Pancreas (tissue), 10 donors: Measurements from ENCODE around the gene LPAR1. TPM values are rescaled to one million over a fixed set of nuclear protein-coding genes. Genes with fewer than 3 reads are reported as not detected.
A peak's percentile ranks its signal among the peaks of the same experiment; 100 is the strongest.

Experiments
- ATAC-seq, 4 donors: fragments of 200-7000 bp; cut with Tn5 transposase; one replicate each; pipeline versions ENCODE4 v1.8.0 to v1.9.1; 2020; ENCODE audit warnings: mild to moderate bottlenecking in 4 of 4, moderate library complexity in 4 of 4
- DNase-seq, 6 donors: peaks; one replicate each; pipeline ENCODE4 v3.0.0-alpha.2; 2020
- FAIRE-seq: peaks from 2 replicates; lab custom pipeline; 2012; peaks lifted over from hg19 to GRCh38; lab: Jason Lieb, UNC
- H3K27ac ChIP-seq, 4 donors: fragments of 200-600 bp; sonication (generic); 1 replicate in 3 of 4; 2 replicates in 1 of 4; pipeline versions ENCODE4 v1.5.0 to v1.8.0; 2020
- H3K27me3 ChIP-seq, 4 donors: fragments of 200-600 bp; one replicate each; pipeline ENCODE4 v1.8.0; 2021
- H3K36me3 ChIP-seq, 3 donors: fragments of 200-600 bp; sonication (generic) in 1 of 3; one replicate each; pipeline versions ENCODE4 v1.5.0 to v1.8.0; 2020 to 2021
- H3K4me1 ChIP-seq, 3 donors: fragments of 200-600 bp; one replicate each; pipeline ENCODE4 v1.8.0; 2021
- H3K4me3 ChIP-seq, 4 donors: fragments of 200-600 bp; sonication (generic) in 2 of 4; one replicate each; pipeline versions ENCODE4 v1.5.0 to v1.8.0; 2020 to 2021
- H3K9me3 ChIP-seq, 4 donors: fragments of 200-600 bp; one replicate each; pipeline ENCODE4 v1.8.0; 2021
- WGBS, 2 donors: extraction: QIAGEN DNeasy Blood & Tissue Kit; methylation state at CpG; one replicate each; pipeline ENCODE4 v1.1.7; 2013; 5-methylcytosine and 5-hydroxymethylcytosine counted together
- intact Hi-C, 3 donors: fragments of 100-400 bp; cut with DNase I; formaldehyde crosslinking; loops; one replicate each; pipeline versions ENCODE4 v1.11.1 to v1.14.2; 2022
- polyA plus RNA-seq, 2 donors: library from polyadenylated mRNA; stranded (reverse); fragments of 200-250 nt; gene quantifications; one replicate each; pipeline ENCODE4 v1.2.3, GENCODE V29; 2013
- total RNA-seq, 6 donors: library from RNA; stranded (reverse); fragmentation: NEBNext Ultra II Directional in 4 of 6; extraction: Animal tissue kit (Norgen Biotek cat#: 25700) in 4 of 6; gene quantifications; one replicate each; pipeline versions ENCODE4 v1.2.1 to v1.2.4, GENCODE V29; 2021 to 2023
- TF ChIP-seq, protein P1 (sequence below), 4 donors: fragments of 200-600 bp; sonication (generic) in 3 of 4; IDR thresholded peaks; one replicate each; pipeline versions ENCODE4 v1.5.0 to v1.8.0; 2021; ENCODE audit warnings: antibody characterized with exemption in 4 of 4
- donor health status: healthy with polysubstance abuse.
- donor health status: DM: no; HTN: no; CAD: no; lungs with moderate emphysema.
- donor health status: DM: no; HTN: no; CAD: no.
- donor health status: control.
- donor health status: control.
- donor health status: Bipolar disorder and iron deficiency.
- donor health status: DM: yes; HTN: yes; CAD: no.
- donor health status: DM: no; HTN: no; CAD: no.
- donor health status: DM: no; HTN: no; CAD: no.
- donor health status: DM: yes; HTN: yes; CAD: no.

Gene LPAR1
- total and polyA plus RNA-seq, 8 donors, result 3.8 to 11.4 (median 5.2) TPM

DNA sequence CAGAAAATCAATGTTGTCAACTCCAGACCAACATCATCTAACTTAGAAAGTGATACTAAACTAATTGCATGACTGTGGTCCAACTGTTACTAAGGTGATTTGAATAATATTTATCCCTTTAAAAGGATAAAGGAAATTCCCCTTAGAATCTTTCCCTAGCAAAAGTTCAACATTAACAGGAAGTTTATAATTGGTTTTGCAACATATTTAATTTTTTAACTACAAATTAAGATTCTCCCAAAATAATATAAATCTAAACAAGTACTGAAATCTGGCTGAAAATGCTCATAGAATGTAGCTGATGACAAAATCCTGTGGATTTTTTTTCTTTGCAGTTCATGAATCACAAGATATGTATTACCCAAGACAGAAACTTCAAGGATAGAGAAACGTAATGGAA, 151.4 kb downstream of the LPAR1 start:
- Histone ChIP-seq H3K4me3 (no peak overlapping the region), H3K36me3 (no peaks in the 10 kb centered on the region), H3K27ac (no peak overlapping the region), H3K9me3 (no peaks in the 10 kb centered on the region), H3K4me1 (peaks cover 0 to 4% (median 0%) of the 10 kb centered on the region in 3 donors), H3K27me3 (no peaks in the 10 kb centered on the region)
- DNase-seq, result no peak
- TF ChIP-seq, protein P1, sequence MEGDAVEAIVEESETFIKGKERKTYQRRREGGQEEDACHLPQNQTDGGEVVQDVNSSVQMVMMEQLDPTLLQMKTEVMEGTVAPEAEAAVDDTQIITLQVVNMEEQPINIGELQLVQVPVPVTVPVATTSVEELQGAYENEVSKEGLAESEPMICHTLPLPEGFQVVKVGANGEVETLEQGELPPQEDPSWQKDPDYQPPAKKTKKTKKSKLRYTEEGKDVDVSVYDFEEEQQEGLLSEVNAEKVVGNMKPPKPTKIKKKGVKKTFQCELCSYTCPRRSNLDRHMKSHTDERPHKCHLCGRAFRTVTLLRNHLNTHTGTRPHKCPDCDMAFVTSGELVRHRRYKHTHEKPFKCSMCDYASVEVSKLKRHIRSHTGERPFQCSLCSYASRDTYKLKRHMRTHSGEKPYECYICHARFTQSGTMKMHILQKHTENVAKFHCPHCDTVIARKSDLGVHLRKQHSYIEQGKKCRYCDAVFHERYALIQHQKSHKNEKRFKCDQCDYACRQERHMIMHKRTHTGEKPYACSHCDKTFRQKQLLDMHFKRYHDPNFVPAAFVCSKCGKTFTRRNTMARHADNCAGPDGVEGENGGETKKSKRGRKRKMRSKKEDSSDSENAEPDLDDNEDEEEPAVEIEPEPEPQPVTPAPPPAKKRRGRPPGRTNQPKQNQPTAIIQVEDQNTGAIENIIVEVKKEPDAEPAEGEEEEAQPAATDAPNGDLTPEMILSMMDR (IDR thresholded peaks at IDR 0.05), result no peak
- WGBS, 2 donors, result 56 to 67% methylated on average over 1 of the region's 1 CpG
- intact Hi-C loops, result no loop called here
- FAIRE-seq, result peak; percentile 88
- ATAC-seq, result no peak

DNA sequence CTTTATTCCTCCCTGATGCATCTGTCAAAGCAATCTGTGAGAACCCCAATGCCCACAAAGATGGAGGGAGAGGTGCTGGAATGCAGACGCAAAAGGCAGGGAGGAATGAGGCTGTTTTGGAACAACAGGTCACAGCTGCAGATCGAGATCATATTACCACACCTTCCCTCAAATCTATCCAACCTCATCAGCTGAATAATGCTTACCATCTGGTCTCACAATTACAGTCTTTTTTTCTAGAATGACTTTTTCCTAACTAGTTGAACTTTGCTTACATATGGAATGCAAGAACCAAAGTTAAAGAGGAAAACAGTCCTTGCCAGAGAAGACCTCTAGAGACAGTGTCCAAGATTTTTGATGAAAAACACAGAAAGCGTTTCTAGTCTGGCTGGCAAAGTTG, 158.1 kb downstream of the LPAR1 start:
- no peaks in the 10 kb centered on the region for H3K4me1 ChIP-seq
- H3K27ac ChIP-seq, result no peak overlapping the region
- intact Hi-C loops, result no loop called here
- ATAC-seq (no peak), FAIRE-seq (no peak), DNase-seq (no peak)
- no peaks in the 10 kb centered on the region for H3K36me3 ChIP-seq
- 75 to 77% methylated on average over 3 of the region's 3 CpGs for WGBS, 2 donors
- H3K27me3 ChIP-seq, result no peaks in the 10 kb centered on the region
- no peaks in the 10 kb centered on the region for H3K9me3 ChIP-seq
- H3K4me3 ChIP-seq, result no peak overlapping the region
- TF ChIP-seq, protein P1 (IDR thresholded peaks at IDR 0.05), result no peak

DNA sequence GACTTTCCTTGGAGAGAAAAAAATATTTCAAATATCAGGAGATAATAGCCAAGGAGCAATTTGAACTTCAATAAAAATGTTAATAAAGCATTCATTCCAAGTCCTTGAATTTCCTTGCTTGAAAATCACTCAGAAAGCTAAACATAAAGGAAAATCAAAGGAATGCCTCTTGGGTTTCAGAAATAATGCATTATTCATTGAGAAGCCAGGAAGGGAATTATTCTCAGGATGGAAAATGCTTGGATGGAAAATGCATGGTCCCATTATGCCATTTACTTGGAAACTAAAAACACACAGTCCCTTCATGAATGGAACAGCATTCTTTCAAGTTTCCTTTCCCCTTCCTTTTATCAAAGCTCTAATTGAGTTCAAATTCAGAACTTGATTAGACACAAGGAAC, 160.9 kb downstream of the LPAR1 start:
- no peaks in the 10 kb centered on the region for H3K4me1 ChIP-seq
- no peaks in the 10 kb centered on the region for H3K9me3 ChIP-seq

DNA sequence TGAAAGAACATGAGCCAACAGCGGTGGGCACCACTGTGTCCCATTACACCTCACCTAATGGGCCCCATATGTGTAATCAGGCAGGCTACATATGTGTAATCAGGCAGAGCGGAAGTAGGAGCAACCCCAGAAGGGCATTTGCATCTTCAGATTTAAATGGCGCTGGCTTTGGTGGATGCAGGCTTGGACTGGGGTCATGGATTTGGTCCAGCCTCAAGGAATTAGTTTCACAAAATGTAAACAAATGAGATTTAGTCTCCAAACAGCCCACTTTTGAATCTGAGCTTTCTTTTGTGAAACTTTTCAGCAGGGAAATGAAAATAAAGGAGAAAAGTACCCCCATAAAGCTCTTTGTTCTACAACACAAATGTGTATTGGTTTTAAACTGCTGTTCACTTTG, 161.3 kb downstream of the LPAR1 start:
- no peak for ATAC-seq
- TF ChIP-seq, protein P1 (IDR thresholded peaks at IDR 0.05), result no peak
- H3K4me3 ChIP-seq, result no peak overlapping the region
- H3K9me3 ChIP-seq, result no peaks in the 10 kb centered on the region
- H3K27ac ChIP-seq, result no peak overlapping the region
- no peak for DNase-seq
- intact Hi-C loops, result no loop called here
- no peak for FAIRE-seq
- no peaks in the 10 kb centered on the region for H3K27me3 ChIP-seq
- no peaks in the 10 kb centered on the region for H3K36me3 ChIP-seq
- WGBS, 2 donors, result 97% methylated on average over 3 of the region's 3 CpGs
- no peaks in the 10 kb centered on the region for H3K4me1 ChIP-seq

More for the DNA sequence above, 160.9 kb downstream of the LPAR1 start:
- FAIRE-seq, result no peak
- intact Hi-C loops, result no loop called here
- Histone ChIP-seq H3K27me3 (no peaks in the 10 kb centered on the region), H3K36me3 (no peaks in the 10 kb centered on the region), H3K27ac (no peak overlapping the region), H3K4me3 (no peak overlapping the region)
- TF ChIP-seq, protein P1 (IDR thresholded peaks at IDR 0.05), result no peak
- DNase-seq, result no peak
- ATAC-seq, result no peak

- Histone ChIP-seq H3K4me3 (no peak overlapping the region), H3K27me3 (no peaks in the 10 kb centered on the region), H3K9me3 (no peaks in the 10 kb centered on the region), H3K36me3 (no peaks in the 10 kb centered on the region), H3K4me1 (no peaks in the 10 kb centered on the region), H3K27ac (no peak overlapping the region)
- DNase-seq (peak in 1 of 6 donors; percentile 42), FAIRE-seq (no peak), ATAC-seq (peak in 3 of 4 donors; percentile 25 to 88 (median 71))
- TF ChIP-seq, protein P1 (IDR thresholded peaks at IDR 0.05), result no peak
- 86% methylated on average over 14 of the region's 14 CpGs for WGBS, 2 donors
- intact Hi-C loops, result no loop called here
These were observed 163.2 kb downstream of the LPAR1 start for GRCh38 chr9:110874963-110875674.
